GM23338 (cell line): ENCODE data around the gene SFT2D3.

ENCODE experiments used
- CREB1 ChIP-seq: fragments of 250-450 bp; sonication (Bioruptor Pico); IDR thresholded peaks from 2 replicates; pipeline ENCODE4 v1.5.0; 2020; ENCODE audit warnings: low read depth, mild to moderate bottlenecking, moderate library complexity
- EZH2 ChIP-seq: fragments of 200-600 bp; sonication (generic); IDR thresholded peaks from one replicate; pipeline ENCODE4 v1.8.0; 2017; ENCODE audit warnings: antibody characterized with exemption, mild to moderate bottlenecking, low read depth; ENCODE audit not compliant: unreplicated experiment
- EZH2phosphoT487 ChIP-seq: fragments of 200-600 bp; sonication (generic); IDR thresholded peaks from one replicate; pipeline ENCODE4 v1.8.1; 2018; ENCODE audit warnings: antibody characterized with exemption; ENCODE audit not compliant: unreplicated experiment
- JUNB ChIP-seq: IDR thresholded peaks from one replicate; pipeline ENCODE4 v1.6.1; 2016; ENCODE audit warnings: antibody characterized with exemption; ENCODE audit not compliant: unreplicated experiment
- POLR2AphosphoS5 ChIP-seq: IDR thresholded peaks from 2 replicates; pipeline ENCODE4 v1.6.1; 2016; ENCODE audit warnings: antibody characterized with exemption, low read depth
- ZNF114 ChIP-seq: fragments of 250-450 bp; sonication (Bioruptor Pico); IDR thresholded peaks from 2 replicates; pipeline ENCODE4 v1.5.0; 2020; ENCODE audit warnings: mild to moderate bottlenecking, moderate library complexity
- TF ChIP-seq, protein P1 (sequence below): IDR thresholded peaks from one replicate; pipeline ENCODE4 v1.6.1; 2018; ENCODE audit warnings: antibody characterized with exemption; ENCODE audit not compliant: unreplicated experiment
- TF ChIP-seq, protein P2 (sequence below), 2 experiments: fragments of 200-600 bp in 1 of 2; sonication (generic) in 1 of 2; conservative IDR thresholded peaks; 2 replicates each; pipeline versions ENCODE4 v1.5.1 to v1.6.1; 2016 to 2017; ENCODE audit warnings: antibody characterized with exemption in 2 of 2, low read depth in 2 of 2, mild to moderate bottlenecking in 2 of 2, moderate library complexity in 1 of 2
- TF ChIP-seq, protein P3 (sequence below): IDR thresholded peaks from 2 replicates; pipeline ENCODE4 v1.6.1; 2016; ENCODE audit warnings: antibody characterized with exemption
- TF ChIP-seq, protein P4 (sequence below): fragments of 250-450 bp; sonication (Bioruptor Pico); IDR thresholded peaks from 2 replicates; pipeline ENCODE4 v1.5.0; 2020; ENCODE audit warnings: mild to moderate bottlenecking, moderate library complexity

DNA sequence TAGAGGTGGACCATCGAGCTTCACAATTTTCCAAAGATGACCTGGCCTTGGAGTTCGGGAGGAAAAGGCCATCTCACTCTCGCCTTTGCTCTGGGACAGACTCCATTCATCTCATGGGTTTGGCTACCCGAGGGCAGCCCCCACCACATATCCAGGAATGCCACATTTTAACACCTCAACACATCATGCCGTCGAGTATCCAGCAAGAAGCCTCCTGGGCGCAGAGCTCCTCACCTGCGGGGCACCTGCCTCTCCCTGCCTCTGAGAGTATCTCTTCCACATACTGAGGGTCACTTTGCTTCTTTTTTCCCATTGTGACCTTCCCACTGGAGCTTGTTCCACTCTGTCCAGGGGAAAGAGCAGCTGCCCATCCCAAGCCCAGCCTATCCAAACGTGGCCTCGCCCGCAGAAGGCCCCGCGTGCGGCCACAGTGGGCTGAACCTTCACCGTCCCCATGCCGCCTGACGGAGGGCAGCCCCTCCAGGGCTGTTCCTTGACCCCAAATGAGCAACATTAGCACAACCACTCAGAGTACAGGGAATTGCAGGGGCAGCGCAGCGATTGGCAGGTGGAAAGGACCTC is 20.5 kb upstream of the SFT2D3 start:
- TF ChIP-seq, protein P1, sequence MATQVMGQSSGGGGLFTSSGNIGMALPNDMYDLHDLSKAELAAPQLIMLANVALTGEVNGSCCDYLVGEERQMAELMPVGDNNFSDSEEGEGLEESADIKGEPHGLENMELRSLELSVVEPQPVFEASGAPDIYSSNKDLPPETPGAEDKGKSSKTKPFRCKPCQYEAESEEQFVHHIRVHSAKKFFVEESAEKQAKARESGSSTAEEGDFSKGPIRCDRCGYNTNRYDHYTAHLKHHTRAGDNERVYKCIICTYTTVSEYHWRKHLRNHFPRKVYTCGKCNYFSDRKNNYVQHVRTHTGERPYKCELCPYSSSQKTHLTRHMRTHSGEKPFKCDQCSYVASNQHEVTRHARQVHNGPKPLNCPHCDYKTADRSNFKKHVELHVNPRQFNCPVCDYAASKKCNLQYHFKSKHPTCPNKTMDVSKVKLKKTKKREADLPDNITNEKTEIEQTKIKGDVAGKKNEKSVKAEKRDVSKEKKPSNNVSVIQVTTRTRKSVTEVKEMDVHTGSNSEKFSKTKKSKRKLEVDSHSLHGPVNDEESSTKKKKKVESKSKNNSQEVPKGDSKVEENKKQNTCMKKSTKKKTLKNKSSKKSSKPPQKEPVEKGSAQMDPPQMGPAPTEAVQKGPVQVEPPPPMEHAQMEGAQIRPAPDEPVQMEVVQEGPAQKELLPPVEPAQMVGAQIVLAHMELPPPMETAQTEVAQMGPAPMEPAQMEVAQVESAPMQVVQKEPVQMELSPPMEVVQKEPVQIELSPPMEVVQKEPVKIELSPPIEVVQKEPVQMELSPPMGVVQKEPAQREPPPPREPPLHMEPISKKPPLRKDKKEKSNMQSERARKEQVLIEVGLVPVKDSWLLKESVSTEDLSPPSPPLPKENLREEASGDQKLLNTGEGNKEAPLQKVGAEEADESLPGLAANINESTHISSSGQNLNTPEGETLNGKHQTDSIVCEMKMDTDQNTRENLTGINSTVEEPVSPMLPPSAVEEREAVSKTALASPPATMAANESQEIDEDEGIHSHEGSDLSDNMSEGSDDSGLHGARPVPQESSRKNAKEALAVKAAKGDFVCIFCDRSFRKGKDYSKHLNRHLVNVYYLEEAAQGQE, result no peak
- TF ChIP-seq, protein P2, sequence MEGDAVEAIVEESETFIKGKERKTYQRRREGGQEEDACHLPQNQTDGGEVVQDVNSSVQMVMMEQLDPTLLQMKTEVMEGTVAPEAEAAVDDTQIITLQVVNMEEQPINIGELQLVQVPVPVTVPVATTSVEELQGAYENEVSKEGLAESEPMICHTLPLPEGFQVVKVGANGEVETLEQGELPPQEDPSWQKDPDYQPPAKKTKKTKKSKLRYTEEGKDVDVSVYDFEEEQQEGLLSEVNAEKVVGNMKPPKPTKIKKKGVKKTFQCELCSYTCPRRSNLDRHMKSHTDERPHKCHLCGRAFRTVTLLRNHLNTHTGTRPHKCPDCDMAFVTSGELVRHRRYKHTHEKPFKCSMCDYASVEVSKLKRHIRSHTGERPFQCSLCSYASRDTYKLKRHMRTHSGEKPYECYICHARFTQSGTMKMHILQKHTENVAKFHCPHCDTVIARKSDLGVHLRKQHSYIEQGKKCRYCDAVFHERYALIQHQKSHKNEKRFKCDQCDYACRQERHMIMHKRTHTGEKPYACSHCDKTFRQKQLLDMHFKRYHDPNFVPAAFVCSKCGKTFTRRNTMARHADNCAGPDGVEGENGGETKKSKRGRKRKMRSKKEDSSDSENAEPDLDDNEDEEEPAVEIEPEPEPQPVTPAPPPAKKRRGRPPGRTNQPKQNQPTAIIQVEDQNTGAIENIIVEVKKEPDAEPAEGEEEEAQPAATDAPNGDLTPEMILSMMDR (conservative IDR thresholded peaks at IDR 0.05; ENCODE audit: low read depth in 2 of 2), result no peak
- no peak for TF ChIP-seq CREB1
- no peak for TF ChIP-seq EZH2phosphoT487
- no peak for TF ChIP-seq POLR2AphosphoS5
- no peak for TF ChIP-seq EZH2
- TF ChIP-seq, protein P3, sequence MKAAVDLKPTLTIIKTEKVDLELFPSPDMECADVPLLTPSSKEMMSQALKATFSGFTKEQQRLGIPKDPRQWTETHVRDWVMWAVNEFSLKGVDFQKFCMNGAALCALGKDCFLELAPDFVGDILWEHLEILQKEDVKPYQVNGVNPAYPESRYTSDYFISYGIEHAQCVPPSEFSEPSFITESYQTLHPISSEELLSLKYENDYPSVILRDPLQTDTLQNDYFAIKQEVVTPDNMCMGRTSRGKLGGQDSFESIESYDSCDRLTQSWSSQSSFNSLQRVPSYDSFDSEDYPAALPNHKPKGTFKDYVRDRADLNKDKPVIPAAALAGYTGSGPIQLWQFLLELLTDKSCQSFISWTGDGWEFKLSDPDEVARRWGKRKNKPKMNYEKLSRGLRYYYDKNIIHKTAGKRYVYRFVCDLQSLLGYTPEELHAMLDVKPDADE, result no peak
- no peak for TF ChIP-seq JUNB
- TF ChIP-seq ZNF114 (CRISPR knock-in tag), result no peak
- TF ChIP-seq, protein P4, sequence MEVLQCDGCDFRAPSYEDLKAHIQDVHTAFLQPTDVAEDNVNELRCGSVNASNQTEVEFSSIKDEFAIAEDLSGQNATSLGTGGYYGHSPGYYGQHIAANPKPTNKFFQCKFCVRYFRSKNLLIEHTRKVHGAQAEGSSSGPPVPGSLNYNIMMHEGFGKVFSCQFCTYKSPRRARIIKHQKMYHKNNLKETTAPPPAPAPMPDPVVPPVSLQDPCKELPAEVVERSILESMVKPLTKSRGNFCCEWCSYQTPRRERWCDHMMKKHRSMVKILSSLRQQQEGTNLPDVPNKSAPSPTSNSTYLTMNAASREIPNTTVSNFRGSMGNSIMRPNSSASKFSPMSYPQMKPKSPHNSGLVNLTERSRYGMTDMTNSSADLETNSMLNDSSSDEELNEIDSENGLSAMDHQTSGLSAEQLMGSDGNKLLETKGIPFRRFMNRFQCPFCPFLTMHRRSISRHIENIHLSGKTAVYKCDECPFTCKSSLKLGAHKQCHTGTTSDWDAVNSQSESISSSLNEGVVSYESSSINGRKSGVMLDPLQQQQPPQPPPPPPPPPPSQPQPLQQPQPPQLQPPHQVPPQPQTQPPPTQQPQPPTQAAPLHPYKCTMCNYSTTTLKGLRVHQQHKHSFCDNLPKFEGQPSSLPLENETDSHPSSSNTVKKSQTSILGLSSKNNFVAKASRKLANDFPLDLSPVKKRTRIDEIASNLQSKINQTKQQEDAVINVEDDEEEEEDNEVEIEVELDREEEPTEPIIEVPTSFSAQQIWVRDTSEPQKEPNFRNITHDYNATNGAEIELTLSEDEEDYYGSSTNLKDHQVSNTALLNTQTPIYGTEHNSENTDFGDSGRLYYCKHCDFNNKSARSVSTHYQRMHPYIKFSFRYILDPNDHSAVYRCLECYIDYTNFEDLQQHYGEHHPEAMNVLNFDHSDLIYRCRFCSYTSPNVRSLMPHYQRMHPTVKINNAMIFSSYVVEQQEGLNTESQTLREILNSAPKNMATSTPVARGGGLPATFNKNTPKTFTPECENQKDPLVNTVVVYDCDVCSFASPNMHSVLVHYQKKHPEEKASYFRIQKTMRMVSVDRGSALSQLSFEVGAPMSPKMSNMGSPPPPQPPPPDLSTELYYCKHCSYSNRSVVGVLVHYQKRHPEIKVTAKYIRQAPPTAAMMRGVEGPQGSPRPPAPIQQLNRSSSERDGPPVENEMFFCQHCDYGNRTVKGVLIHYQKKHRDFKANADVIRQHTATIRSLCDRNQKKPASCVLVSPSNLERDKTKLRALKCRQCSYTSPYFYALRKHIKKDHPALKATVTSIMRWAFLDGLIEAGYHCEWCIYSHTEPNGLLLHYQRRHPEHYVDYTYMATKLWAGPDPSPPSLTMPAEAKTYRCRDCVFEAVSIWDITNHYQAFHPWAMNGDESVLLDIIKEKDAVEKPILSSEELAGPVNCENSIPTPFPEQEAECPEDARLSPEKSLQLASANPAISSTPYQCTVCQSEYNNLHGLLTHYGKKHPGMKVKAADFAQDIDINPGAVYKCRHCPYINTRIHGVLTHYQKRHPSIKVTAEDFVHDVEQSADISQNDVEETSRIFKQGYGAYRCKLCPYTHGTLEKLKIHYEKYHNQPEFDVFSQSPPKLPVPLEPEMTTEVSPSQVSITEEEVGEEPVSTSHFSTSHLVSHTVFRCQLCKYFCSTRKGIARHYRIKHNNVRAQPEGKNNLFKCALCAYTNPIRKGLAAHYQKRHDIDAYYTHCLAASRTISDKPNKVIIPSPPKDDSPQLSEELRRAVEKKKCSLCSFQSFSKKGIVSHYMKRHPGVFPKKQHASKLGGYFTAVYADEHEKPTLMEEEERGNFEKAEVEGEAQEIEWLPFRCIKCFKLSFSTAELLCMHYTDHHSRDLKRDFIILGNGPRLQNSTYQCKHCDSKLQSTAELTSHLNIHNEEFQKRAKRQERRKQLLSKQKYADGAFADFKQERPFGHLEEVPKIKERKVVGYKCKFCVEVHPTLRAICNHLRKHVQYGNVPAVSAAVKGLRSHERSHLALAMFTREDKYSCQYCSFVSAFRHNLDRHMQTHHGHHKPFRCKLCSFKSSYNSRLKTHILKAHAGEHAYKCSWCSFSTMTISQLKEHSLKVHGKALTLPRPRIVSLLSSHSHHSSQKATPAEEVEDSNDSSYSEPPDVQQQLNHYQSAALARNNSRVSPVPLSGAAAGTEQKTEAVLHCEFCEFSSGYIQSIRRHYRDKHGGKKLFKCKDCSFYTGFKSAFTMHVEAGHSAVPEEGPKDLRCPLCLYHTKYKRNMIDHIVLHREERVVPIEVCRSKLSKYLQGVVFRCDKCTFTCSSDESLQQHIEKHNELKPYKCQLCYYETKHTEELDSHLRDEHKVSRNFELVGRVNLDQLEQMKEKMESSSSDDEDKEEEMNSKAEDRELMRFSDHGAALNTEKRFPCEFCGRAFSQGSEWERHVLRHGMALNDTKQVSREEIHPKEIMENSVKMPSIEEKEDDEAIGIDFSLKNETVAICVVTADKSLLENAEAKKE (CRISPR knock-in tag), result no peak
